Right lobe of liver (tissue), 6 donors: ENCODE data around the gene ZCCHC24. TPM values are rescaled to one million over a fixed set of nuclear protein-coding genes. Genes with fewer than 3 reads are reported as not detected.

Source experiments
- ATAC-seq, 4 donors: fragments of 200-7000 bp; cut with Tn5 transposase; one replicate each; pipeline ENCODE4 v1.9.1; 2020; ENCODE audit warnings: mild to moderate bottlenecking in 4 of 4, moderate library complexity in 4 of 4
- DNase-seq, 3 donors: peaks; one replicate each; pipeline ENCODE4 v3.0.0-alpha.2; 2020
- H3K27ac ChIP-seq, 3 donors: fragments of 200-600 bp; one replicate each; pipeline ENCODE4 v1.8.0; 2022
- H3K27me3 ChIP-seq, 2 donors: fragments of 200-600 bp; one replicate each; pipeline ENCODE4 v1.8.0; 2022
- H3K36me3 ChIP-seq, 4 donors: fragments of 200-600 bp; sonication (generic) in 1 of 4; one replicate each; pipeline versions ENCODE4 v1.5.1 to v1.8.0; 2017 to 2022; ENCODE audit warnings: control low read depth in 1 of 4
- H3K4me1 ChIP-seq, 4 donors: fragments of 200-600 bp; sonication (generic) in 1 of 4; one replicate each; pipeline versions ENCODE4 v1.5.1 to v1.8.0; 2017 to 2022; ENCODE audit warnings: control low read depth in 1 of 4
- H3K4me3 ChIP-seq, 3 donors: fragments of 200-600 bp; one replicate each; pipeline ENCODE4 v1.8.0; 2022
- H3K9me3 ChIP-seq, 4 donors: fragments of 200-600 bp; sonication (generic) in 1 of 4; one replicate each; pipeline versions ENCODE4 v1.5.1 to v1.8.0; 2017 to 2022; ENCODE audit warnings: control low read depth in 1 of 4
- POLR2A ChIP-seq: fragments of 450-650 bp; IDR thresholded peaks from one replicate; pipeline ENCODE4 v1.6.1; 2017; ENCODE audit warnings: antibody characterized with exemption, mild to moderate bottlenecking
- WGBS: methylation state at CpG from one replicate; pipeline ENCODE4 v1.1.6; 2018; ENCODE audit warnings: low coverage, low lambda C conversion rate; ENCODE audit not compliant: insufficient coverage; ENCODE audit errors: missing lambda C conversion rate; 5-methylcytosine and 5-hydroxymethylcytosine counted together
- intact Hi-C, 2 donors: fragments of 100-400 bp; cut with DNase I; formaldehyde crosslinking; loops; one replicate each; pipeline versions ENCODE4 v1.11.2 to v1.14.1; 2022
- total RNA-seq, 6 experiments: library from RNA; depleted of rRNA in 2 of 6; stranded (reverse); fragments of >200 nt in 2 of 6; fragmentation: NEBNext Ultra II Directional in 3 of 6; extraction: Animal tissue kit (Norgen Biotek cat#: 25700) in 3 of 6; gene quantifications; one replicate each; pipeline versions ENCODE4 v1.1.0 to v1.2.4, GENCODE V29; 2016 to 2023
- TF ChIP-seq, protein P1 (sequence below), 4 donors: fragments of 200-600 bp in 3 of 4; fragments of 450-650 bp in 1 of 4; IDR thresholded peaks; one replicate each; pipeline versions ENCODE4 v1.5.1 to v1.8.0; 2016 to 2022; ENCODE audit warnings: antibody characterized with exemption in 4 of 4, mild to moderate bottlenecking in 2 of 4
- donor health status: DM: no; HTN: yes; CAD: no.
- donor health status: DM: no; HTN: no; CAD: no.
- donor health status: DM: no; HTN: no; CAD: no.
- donor health status: DM: no; HTN: yes; CAD: no.
- donor health status: DM: no; HTN: yes; CAD: no.

Gene ZCCHC24
- total RNA-seq, 6 experiments from 2014 or later: 19.8 to 33.6 (median 22.7) TPM

DNA sequence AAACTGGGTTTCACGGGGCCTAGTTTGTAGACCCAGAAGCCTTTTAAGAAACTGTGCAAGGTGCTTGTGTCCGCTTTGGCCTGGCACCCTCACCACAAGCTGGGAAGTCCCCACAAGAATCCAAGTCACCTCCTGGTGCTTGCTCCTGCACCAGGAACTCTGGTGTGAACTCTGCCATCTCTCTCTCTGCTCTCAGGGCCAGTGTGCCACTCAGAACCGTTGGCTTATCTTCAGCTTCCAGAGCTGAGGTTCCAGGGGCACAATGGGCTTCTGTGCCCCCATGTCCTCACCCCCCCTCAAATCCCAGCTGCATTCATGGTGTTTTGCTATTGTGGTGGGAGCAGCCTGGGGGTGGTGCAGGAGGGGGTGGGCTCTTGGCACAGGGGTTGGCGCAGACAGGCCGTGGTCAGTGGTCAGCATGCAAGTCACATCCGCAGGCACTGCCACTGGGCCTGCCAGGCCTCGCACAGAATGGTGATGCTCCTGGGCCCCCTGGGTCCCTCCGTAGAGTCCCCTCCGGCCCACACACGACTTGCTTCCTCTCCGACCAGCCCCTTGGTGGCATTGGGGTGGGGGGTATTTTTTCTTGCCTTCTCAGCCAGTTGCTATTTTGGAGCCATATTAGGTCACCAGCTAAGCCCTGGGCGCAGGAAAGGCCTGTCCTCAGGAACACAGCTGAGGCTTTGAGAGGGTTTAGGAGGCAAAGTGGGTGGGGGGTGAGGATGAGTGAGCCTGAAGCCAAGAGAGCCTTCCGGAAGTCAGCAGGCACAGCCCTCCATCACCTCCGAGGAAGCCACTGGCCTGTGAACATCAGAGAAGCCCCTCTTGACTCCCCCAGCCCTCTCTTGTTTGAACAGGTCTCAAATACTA lies 3.0 kb downstream of the ZCCHC24 start:
- H3K4me3 ChIP-seq: peak overlapping the region in 1 of 3 donors; percentile 90
- peaks cover 0 to 60% (median 16%) of the 10 kb centered on the region in 4 donors for H3K4me1 ChIP-seq
- H3K9me3 ChIP-seq: no peaks in the 10 kb centered on the region
- TF ChIP-seq POLR2A: no peak
- TF ChIP-seq, protein P1, sequence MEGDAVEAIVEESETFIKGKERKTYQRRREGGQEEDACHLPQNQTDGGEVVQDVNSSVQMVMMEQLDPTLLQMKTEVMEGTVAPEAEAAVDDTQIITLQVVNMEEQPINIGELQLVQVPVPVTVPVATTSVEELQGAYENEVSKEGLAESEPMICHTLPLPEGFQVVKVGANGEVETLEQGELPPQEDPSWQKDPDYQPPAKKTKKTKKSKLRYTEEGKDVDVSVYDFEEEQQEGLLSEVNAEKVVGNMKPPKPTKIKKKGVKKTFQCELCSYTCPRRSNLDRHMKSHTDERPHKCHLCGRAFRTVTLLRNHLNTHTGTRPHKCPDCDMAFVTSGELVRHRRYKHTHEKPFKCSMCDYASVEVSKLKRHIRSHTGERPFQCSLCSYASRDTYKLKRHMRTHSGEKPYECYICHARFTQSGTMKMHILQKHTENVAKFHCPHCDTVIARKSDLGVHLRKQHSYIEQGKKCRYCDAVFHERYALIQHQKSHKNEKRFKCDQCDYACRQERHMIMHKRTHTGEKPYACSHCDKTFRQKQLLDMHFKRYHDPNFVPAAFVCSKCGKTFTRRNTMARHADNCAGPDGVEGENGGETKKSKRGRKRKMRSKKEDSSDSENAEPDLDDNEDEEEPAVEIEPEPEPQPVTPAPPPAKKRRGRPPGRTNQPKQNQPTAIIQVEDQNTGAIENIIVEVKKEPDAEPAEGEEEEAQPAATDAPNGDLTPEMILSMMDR (IDR thresholded peaks at IDR 0.05): no peak
- no peaks in the 10 kb centered on the region for H3K27me3 ChIP-seq
- no peak for ATAC-seq
- peak overlapping the region in 1 of 3 donors; percentile 7 for H3K27ac ChIP-seq
- intact Hi-C loops: no loop called here
- peak in 1 of 3 donors; percentile 47 for DNase-seq
- WGBS: 66% methylated on average over 7 of the region's 14 CpGs
- H3K36me3 ChIP-seq: no peaks in the 10 kb centered on the region

DNA sequence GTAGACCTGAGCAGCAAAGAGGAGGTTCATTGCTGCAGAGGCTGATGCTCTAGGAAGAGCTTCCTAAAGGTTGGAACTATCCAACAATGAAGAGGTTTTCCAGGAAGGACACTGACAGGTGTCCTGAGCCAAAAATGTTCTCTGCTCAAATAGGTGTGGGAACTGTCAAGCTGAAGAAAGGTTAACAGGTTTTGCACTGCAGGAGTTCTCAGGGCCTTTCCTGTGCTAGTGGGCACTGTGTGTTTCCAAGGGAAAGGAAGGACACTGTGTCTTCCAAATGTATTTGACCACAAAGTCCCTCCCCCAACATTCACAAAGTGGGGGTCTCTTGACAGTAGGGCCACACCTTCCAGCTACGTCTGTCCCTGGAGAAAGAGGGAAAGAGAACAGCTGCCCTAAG lies 4.0 kb downstream of the ZCCHC24 start:
- Histone ChIP-seq H3K4me1 (peaks cover 0 to 55% (median 16%) of the 10 kb centered on the region in 4 donors), H3K4me3 (no peak overlapping the region), H3K36me3 (no peaks in the 10 kb centered on the region), H3K9me3 (no peaks in the 10 kb centered on the region), H3K27ac (no peak overlapping the region), H3K27me3 (no peaks in the 10 kb centered on the region)
- ATAC-seq: no peak
- TF ChIP-seq, protein P1 (IDR thresholded peaks at IDR 0.05): no peak
- TF ChIP-seq POLR2A: no peak
- intact Hi-C loops: no loop called here
- DNase-seq: no peak
- WGBS: 0% methylated on average over 1 of the region's 1 CpG

DNA sequence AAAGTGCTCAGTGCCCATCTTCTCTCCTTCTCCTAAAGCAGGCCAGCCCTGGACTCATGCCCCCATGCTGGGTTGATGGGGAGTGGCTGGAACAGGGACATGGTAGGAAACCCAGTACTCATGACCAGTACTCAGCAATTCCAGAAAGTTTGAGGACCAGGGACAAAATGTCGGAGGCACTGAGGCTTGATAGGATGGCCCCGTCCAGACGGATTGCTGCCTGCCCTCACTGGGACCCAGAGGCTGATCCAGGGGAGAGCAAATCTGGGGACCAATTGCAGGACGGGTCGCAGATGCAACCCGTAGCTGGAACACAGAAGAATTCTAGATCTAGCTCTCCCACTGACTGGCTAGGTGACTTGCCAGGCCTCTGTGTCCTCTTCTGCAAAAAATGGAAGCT lies 5.1 kb downstream of the ZCCHC24 start:
- ATAC-seq: no peak
- intact Hi-C loops: no loop called here
- H3K9me3 ChIP-seq: no peaks in the 10 kb centered on the region
- no peak for TF ChIP-seq POLR2A
- TF ChIP-seq, protein P1 (IDR thresholded peaks at IDR 0.05): no peak
- H3K36me3 ChIP-seq: no peaks in the 10 kb centered on the region
- peak in 1 of 3 donors; percentile 27 for DNase-seq
- no peak overlapping the region for H3K27ac ChIP-seq
- H3K4me3 ChIP-seq: no peak overlapping the region
- WGBS: no CpG with 5 or more reads among the region's 6 CpGs
- H3K4me1 ChIP-seq: peaks cover 0 to 65% (median 16%) of the 10 kb centered on the region in 4 donors
- H3K27me3 ChIP-seq: no peaks in the 10 kb centered on the region

DNA sequence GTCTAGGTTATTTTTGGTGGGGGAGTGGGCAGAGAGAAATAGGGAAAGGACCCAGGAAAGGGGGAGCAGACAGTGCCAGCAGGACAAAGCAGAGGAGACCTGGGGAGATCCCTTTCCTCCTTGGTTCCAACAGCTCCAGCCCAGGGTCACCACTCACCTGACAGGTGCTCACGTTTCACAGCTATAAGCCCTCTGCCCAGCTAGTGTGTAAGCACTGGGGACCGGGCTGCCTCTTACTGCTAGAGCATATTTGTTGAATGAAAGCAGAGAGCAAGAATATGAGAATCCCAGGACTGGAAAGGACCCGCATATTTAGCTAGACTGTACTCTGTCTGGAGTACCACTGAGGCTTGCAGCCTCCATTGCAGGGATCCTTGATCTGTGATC lies 6.7 kb downstream of the ZCCHC24 start:
- H3K27me3 ChIP-seq: no peaks in the 10 kb centered on the region
- peaks cover 0 to 63% (median 16%) of the 10 kb centered on the region in 4 donors for H3K4me1 ChIP-seq
- DNase-seq (no peak), ATAC-seq (no peak)
- WGBS: 80% methylated on average over 1 of the region's 3 CpGs
- intact Hi-C loops: no loop called here
- H3K4me3 ChIP-seq: no peak overlapping the region
- H3K36me3 ChIP-seq: no peaks in the 10 kb centered on the region
- H3K9me3 ChIP-seq: no peaks in the 10 kb centered on the region
- no peak for TF ChIP-seq POLR2A
- TF ChIP-seq, protein P1 (IDR thresholded peaks at IDR 0.05): no peak
- no peak overlapping the region for H3K27ac ChIP-seq
